Caco-2 (cell line): ENCODE measurements around the gene EXTL1. TPM values are rescaled to one million over a fixed set of nuclear protein-coding genes. Genes with fewer than 3 reads are reported as not detected.

Experiments used
- BruUV-seq: library from RNA; stranded (reverse); fragments of 400-500 nt; replicated peaks from 2 replicates; lab custom pipeline; 2021; lab: Mats Ljungman, UMichigan
- CTCF ChIA-PET: fragments of 300-600 bp; sonication (Branson Sonifier 250); formaldehyde crosslinking; loops from one replicate; lab custom pipeline; 2022; ENCODE audit warnings: antibody characterized with exemption; lab: Charles Lee
- POLR2A ChIA-PET: fragments of 300-600 bp; sonication (Branson Sonifier 250); formaldehyde crosslinking; loops from one replicate; lab custom pipeline; 2022; ENCODE audit warnings: antibody characterized with exemption; lab: Charles Lee
- DNase-seq, 2 experiments: peaks; one replicate each; pipeline versions ENCODE4 v3.0.0 to v3.0.0-alpha.2; 2020 to 2022
- H3K27me3 ChIP-seq: replicated peaks from 2 replicates; pipeline ENCODE4 v1.6.0; 2011; ENCODE audit warnings: low read length; ENCODE audit not compliant: control insufficient read depth, insufficient read depth
- H3K36me3 ChIP-seq: 2 replicates; pipeline ENCODE4 v1.5.1; 2011; ENCODE audit warnings: low read length; ENCODE audit not compliant: control insufficient read depth, insufficient read depth
- H3K4me1 ChIP-seq: fragments of 250-450 bp; sonication (Bioruptor Pico); 2 replicates; pipeline ENCODE4 v1.5.1; 2020; ENCODE audit warnings: mild to moderate bottlenecking
- H3K4me3 ChIP-seq: 2 replicates; pipeline ENCODE4 v1.5.1; 2011; ENCODE audit warnings: low read depth, mild to moderate bottlenecking, control low read depth, low read length
- H3K9me3 ChIP-seq: fragments of 250-450 bp; sonication (Bioruptor Pico); 2 replicates; pipeline ENCODE4 v1.5.1; 2020; ENCODE audit warnings: mild to moderate bottlenecking, moderate library complexity
- H3K27ac Mint-ChIP-seq: one replicate; pipeline ENCODE4 v1.8.0; 2022; ENCODE audit warnings: mixed read lengths; ENCODE audit not compliant: unreplicated experiment
- H3K27me3 Mint-ChIP-seq: one replicate; pipeline ENCODE4 v1.8.0; 2022; ENCODE audit warnings: mixed read lengths; ENCODE audit not compliant: insufficient read depth, unreplicated experiment
- H3K36me3 Mint-ChIP-seq: one replicate; pipeline ENCODE4 v1.8.0; 2022; ENCODE audit warnings: mild to moderate bottlenecking, mixed read lengths; ENCODE audit not compliant: insufficient read depth, unreplicated experiment
- H3K4me1 Mint-ChIP-seq: one replicate; pipeline ENCODE4 v1.8.0; 2022; ENCODE audit warnings: low read depth, mixed read lengths; ENCODE audit not compliant: unreplicated experiment
- H3K4me3 Mint-ChIP-seq: one replicate; pipeline ENCODE4 v1.8.0; 2022; ENCODE audit warnings: mild to moderate bottlenecking, moderate library complexity, mixed read lengths; ENCODE audit not compliant: unreplicated experiment
- H3K9me3 Mint-ChIP-seq: one replicate; pipeline ENCODE4 v1.8.0; 2022; ENCODE audit warnings: mixed read lengths; ENCODE audit not compliant: unreplicated experiment
- CTCF ChIP-seq, 2 experiments: fragments of 200-600 bp in 1 of 2; IDR thresholded peaks; 1 replicate in 1 of 2; 2 replicates in 1 of 2; pipeline versions ENCODE4 v1.5.1 to v1.8.0; 2011 to 2022; ENCODE audit warnings: antibody characterized with exemption in 1 of 2, control low read depth in 1 of 2, inconsistent platforms in 1 of 2, low read depth in 1 of 2, low read length in 1 of 2, mild to moderate bottlenecking in 1 of 2, moderate library complexity in 1 of 2; ENCODE audit not compliant: insufficient read depth in 1 of 2, severe bottlenecking in 1 of 2, unreplicated experiment in 1 of 2
- intact Hi-C: fragments of 100-400 bp; cut with micrococcal nuclease; formaldehyde crosslinking; loops from one replicate; pipeline ENCODE4 v1.10.0; 2022; ENCODE audit not compliant: unreplicated experiment
- total RNA-seq: library from RNA; stranded (reverse); gene quantifications from 2 replicates; pipeline ENCODE4 v1.2.3, GENCODE V29; 2022

Gene EXTL1
- total RNA-seq, 1 experiment from 2014 or later, result 0.34 TPM

- H3K36me3 ChIP-seq, result no peaks in the 10 kb centered on the region
- H3K4me3 Mint-ChIP-seq, result no peak overlapping the region
- no peaks in the 10 kb centered on the region for H3K27me3 Mint-ChIP-seq
- H3K9me3 Mint-ChIP-seq, result no peaks in the 10 kb centered on the region
- intact Hi-C loops, result loop anchor here (10.0 kb wide), 1 partner anchor 46 kb away; no protein-coding TSS in a partner anchor
- no peak overlapping the region for H3K4me3 ChIP-seq
- DNase-seq, result no peak
- H3K4me1 ChIP-seq, result peaks cover 9% of the 10 kb centered on the region; the same call in 1 of the 2 replicates
- no peaks in the 10 kb centered on the region for H3K9me3 ChIP-seq
- H3K27me3 ChIP-seq, result no peaks in the 10 kb centered on the region
- TF ChIP-seq CTCF (IDR thresholded peaks at IDR 0.05; ENCODE audit: insufficient read depth in 1 of 2, low read depth in 1 of 2, low read length in 1 of 2, severe bottlenecking in 1 of 2, unreplicated experiment in 1 of 2), result no peak
- H3K27ac Mint-ChIP-seq, result no peak overlapping the region
- POLR2A ChIA-PET, result no interaction called here
- H3K36me3 Mint-ChIP-seq, result peaks cover 5% of the 10 kb centered on the region
- H3K4me1 Mint-ChIP-seq, result peaks cover 16% of the 10 kb centered on the region
- CTCF ChIA-PET, result no interaction called here
- no TSS peak for BruUV-seq
These were observed 30.7 kb upstream of the EXTL1 start for GRCh38 chr1:25990702-25991395.

GRCh38 chr1:25991937-25992688 lies 29.5 kb upstream of the EXTL1 start:
- Histone ChIP-seq H3K4me1 (peaks cover 19% of the 10 kb centered on the region), H3K9me3 (no peaks in the 10 kb centered on the region), H3K27me3 (no peaks in the 10 kb centered on the region), H3K36me3 (no peaks in the 10 kb centered on the region), H3K4me3 (no peak overlapping the region)
- TF ChIP-seq CTCF (IDR thresholded peaks at IDR 0.05; ENCODE audit: insufficient read depth in 1 of 2, low read depth in 1 of 2, low read length in 1 of 2, severe bottlenecking in 1 of 2, unreplicated experiment in 1 of 2), result no peak
- no peak for DNase-seq
- CTCF ChIA-PET, result no interaction called here
- POLR2A ChIA-PET, result no interaction called here
- H3K27me3 Mint-ChIP-seq, result no peaks in the 10 kb centered on the region
- intact Hi-C loops, result loop anchor here (10.0 kb wide), 1 partner anchor 47 kb away; no protein-coding TSS in a partner anchor
- BruUV-seq, result no TSS peak
- H3K27ac Mint-ChIP-seq, result no peak overlapping the region
- H3K9me3 Mint-ChIP-seq, result no peaks in the 10 kb centered on the region
- no peak overlapping the region for H3K4me3 Mint-ChIP-seq
- peaks cover 17% of the 10 kb centered on the region for H3K4me1 Mint-ChIP-seq
- peaks cover 4% of the 10 kb centered on the region for H3K36me3 Mint-ChIP-seq

GRCh38 chr1:25992689-25993171 lies 28.8 kb upstream of the EXTL1 start:
- no TSS peak for BruUV-seq
- Histone ChIP-seq H3K4me3 (no peak overlapping the region), H3K4me1 (peaks cover 21% of the 10 kb centered on the region), H3K36me3 (no peaks in the 10 kb centered on the region), H3K27me3 (no peaks in the 10 kb centered on the region), H3K9me3 (no peaks in the 10 kb centered on the region)
- Mint-ChIP-seq H3K4me3 (no peak overlapping the region), H3K27me3 (no peaks in the 10 kb centered on the region), H3K36me3 (peaks cover 10% of the 10 kb centered on the region), H3K4me1 (peaks cover 17% of the 10 kb centered on the region), H3K9me3 (no peaks in the 10 kb centered on the region), H3K27ac (no peak overlapping the region)
- intact Hi-C loops, result loop anchor here (10.0 kb wide), 1 partner anchor 48 kb away; no protein-coding TSS in a partner anchor
- ChIA-PET POLR2A (no interaction called here), CTCF (no interaction called here)
- no peak for TF ChIP-seq CTCF (IDR thresholded peaks at IDR 0.05; ENCODE audit: insufficient read depth in 1 of 2, low read depth in 1 of 2, low read length in 1 of 2, severe bottlenecking in 1 of 2, unreplicated experiment in 1 of 2)
- DNase-seq, result no peak
